ENCODE measurements around the gene C1orf74. TPM values are rescaled to one million over a fixed set of nuclear protein-coding genes. Genes with fewer than 3 reads are reported as not detected.

C1orf74 gene
- total and polyA plus RNA-seq, 4 donors: 0.82 to 1.8 (median 1.1) TPM

- H3K4me1 ChIP-seq (ENCODE audit: control insufficient read depth in 4 of 4, insufficient read depth in 4 of 4, low read length in 3 of 4): no peaks in the 10 kb centered on the region
- no peak for DNase-seq (ENCODE audit: low spot score)
- H3K27me3 ChIP-seq (ENCODE audit: control insufficient read depth in 4 of 4, insufficient read depth in 4 of 4, low read length in 3 of 4): no peaks in the 10 kb centered on the region
- H3K27ac ChIP-seq (ENCODE audit: low read depth in 1 of 2, low read length in 2 of 2): no peak overlapping the region
- no peaks in the 10 kb centered on the region for H3K9me3 ChIP-seq (ENCODE audit: control insufficient read depth in 4 of 4, low read length in 3 of 4)
- no peak overlapping the region for H3K4me3 ChIP-seq (ENCODE audit: low read depth in 1 of 3, low read length in 3 of 3)
- WGBS: 99% methylated on average over 1 of the region's 1 CpG
- no peak overlapping the region for H3K9ac ChIP-seq (ENCODE audit: low read depth in 1 of 2, low read length in 2 of 2)
- TF ChIP-seq NR2F2 (IDR thresholded peaks at IDR 0.05) (no peak), RXRA (IDR thresholded peaks at IDR 0.05) (no peak), FOXA1 (IDR thresholded peaks at IDR 0.05) (no peak), MAX (IDR thresholded peaks at IDR 0.05) (no peak), GABPA (IDR thresholded peaks at IDR 0.05 in 1 of 2, conservative IDR thresholded peaks at IDR 0.05 in 1 of 2) (no peak), EGR1 (IDR thresholded peaks at IDR 0.05; ENCODE audit: low read depth in 2 of 2) (no peak), RAD21 (IDR thresholded peaks at IDR 0.05) (no peak), FOXA2 (IDR thresholded peaks at IDR 0.05) (no peak), HNF4G (IDR thresholded peaks at IDR 0.05) (no peak), SP1 (IDR thresholded peaks at IDR 0.05) (no peak), TAF1 (conservative IDR thresholded peaks at IDR 0.05) (no peak)
- TF ChIP-seq, protein P1, sequence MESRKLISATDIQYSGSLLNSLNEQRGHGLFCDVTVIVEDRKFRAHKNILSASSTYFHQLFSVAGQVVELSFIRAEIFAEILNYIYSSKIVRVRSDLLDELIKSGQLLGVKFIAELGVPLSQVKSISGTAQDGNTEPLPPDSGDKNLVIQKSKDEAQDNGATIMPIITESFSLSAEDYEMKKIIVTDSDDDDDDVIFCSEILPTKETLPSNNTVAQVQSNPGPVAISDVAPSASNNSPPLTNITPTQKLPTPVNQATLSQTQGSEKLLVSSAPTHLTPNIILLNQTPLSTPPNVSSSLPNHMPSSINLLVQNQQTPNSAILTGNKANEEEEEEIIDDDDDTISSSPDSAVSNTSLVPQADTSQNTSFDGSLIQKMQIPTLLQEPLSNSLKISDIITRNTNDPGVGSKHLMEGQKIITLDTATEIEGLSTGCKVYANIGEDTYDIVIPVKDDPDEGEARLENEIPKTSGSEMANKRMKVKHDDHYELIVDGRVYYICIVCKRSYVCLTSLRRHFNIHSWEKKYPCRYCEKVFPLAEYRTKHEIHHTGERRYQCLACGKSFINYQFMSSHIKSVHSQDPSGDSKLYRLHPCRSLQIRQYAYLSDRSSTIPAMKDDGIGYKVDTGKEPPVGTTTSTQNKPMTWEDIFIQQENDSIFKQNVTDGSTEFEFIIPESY (IDR thresholded peaks at IDR 0.05): no peak
- H3K36me3 ChIP-seq (ENCODE audit: control insufficient read depth in 4 of 4, insufficient read depth in 3 of 4, low read depth in 1 of 4, low read length in 3 of 4): no peaks in the 10 kb centered on the region
These were observed 33.3 kb upstream of the C1orf74 start for GRCh38 chr1:209817691-209818090.

- Histone ChIP-seq H3K9me3 (ENCODE audit: control insufficient read depth in 4 of 4, low read length in 3 of 4) (no peaks in the 10 kb centered on the region), H3K4me1 (ENCODE audit: control insufficient read depth in 4 of 4, insufficient read depth in 4 of 4, low read length in 3 of 4) (no peaks in the 10 kb centered on the region), H3K36me3 (ENCODE audit: control insufficient read depth in 4 of 4, insufficient read depth in 3 of 4, low read depth in 1 of 4, low read length in 3 of 4) (no peaks in the 10 kb centered on the region), H3K27ac (ENCODE audit: low read depth in 1 of 2, low read length in 2 of 2) (no peak overlapping the region), H3K9ac (ENCODE audit: low read depth in 1 of 2, low read length in 2 of 2) (no peak overlapping the region), H3K27me3 (ENCODE audit: control insufficient read depth in 4 of 4, insufficient read depth in 4 of 4, low read length in 3 of 4) (no peaks in the 10 kb centered on the region), H3K4me3 (ENCODE audit: low read depth in 1 of 3, low read length in 3 of 3) (no peak overlapping the region)
- no peak for TF ChIP-seq MAX (IDR thresholded peaks at IDR 0.05)
- TF ChIP-seq HNF4G (IDR thresholded peaks at IDR 0.05): no peak
- TF ChIP-seq, protein P2, sequence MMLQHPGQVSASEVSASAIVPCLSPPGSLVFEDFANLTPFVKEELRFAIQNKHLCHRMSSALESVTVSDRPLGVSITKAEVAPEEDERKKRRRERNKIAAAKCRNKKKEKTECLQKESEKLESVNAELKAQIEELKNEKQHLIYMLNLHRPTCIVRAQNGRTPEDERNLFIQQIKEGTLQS (IDR thresholded peaks at IDR 0.05): no peak
- TF ChIP-seq HNF4A (conservative IDR thresholded peaks at IDR 0.05): no peak
- TF ChIP-seq FOXA2 (IDR thresholded peaks at IDR 0.05): no peak
- no peak for TF ChIP-seq EGR1 (IDR thresholded peaks at IDR 0.05; ENCODE audit: low read depth in 2 of 2)
- no peak for TF ChIP-seq NR2F2 (IDR thresholded peaks at IDR 0.05)
- no peak for TF ChIP-seq RXRA (IDR thresholded peaks at IDR 0.05)
- TF ChIP-seq, protein P3, sequence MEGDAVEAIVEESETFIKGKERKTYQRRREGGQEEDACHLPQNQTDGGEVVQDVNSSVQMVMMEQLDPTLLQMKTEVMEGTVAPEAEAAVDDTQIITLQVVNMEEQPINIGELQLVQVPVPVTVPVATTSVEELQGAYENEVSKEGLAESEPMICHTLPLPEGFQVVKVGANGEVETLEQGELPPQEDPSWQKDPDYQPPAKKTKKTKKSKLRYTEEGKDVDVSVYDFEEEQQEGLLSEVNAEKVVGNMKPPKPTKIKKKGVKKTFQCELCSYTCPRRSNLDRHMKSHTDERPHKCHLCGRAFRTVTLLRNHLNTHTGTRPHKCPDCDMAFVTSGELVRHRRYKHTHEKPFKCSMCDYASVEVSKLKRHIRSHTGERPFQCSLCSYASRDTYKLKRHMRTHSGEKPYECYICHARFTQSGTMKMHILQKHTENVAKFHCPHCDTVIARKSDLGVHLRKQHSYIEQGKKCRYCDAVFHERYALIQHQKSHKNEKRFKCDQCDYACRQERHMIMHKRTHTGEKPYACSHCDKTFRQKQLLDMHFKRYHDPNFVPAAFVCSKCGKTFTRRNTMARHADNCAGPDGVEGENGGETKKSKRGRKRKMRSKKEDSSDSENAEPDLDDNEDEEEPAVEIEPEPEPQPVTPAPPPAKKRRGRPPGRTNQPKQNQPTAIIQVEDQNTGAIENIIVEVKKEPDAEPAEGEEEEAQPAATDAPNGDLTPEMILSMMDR (IDR thresholded peaks at IDR 0.05; ENCODE audit: low read depth, low read length, missing input control): no peak
- 65% methylated on average over 3 of the region's 3 CpGs for WGBS
- DNase-seq (ENCODE audit: low spot score): no peak
These were observed 32.6 kb upstream of the C1orf74 start for GRCh38 chr1:209816923-209817322.
